HUES64 (cell line): ENCODE results near the gene RPL36.
"Not testable (repeated sequence)": the region's sequence is repeated elsewhere in the genome, so short reads cannot be mapped to it uniquely, and the experiment has no call there.

Source experiments
- H3K27ac ChIP-seq: 2 replicates; pipeline ENCODE4 v1.7.0; 2013; ENCODE audit warnings: low read depth, low read length, inconsistent platforms
- H3K27me3 ChIP-seq: 2 replicates; pipeline ENCODE4 v1.6.1; 2013; ENCODE audit warnings: mild to moderate bottlenecking, low read length; ENCODE audit not compliant: insufficient read depth
- H3K36me3 ChIP-seq: 2 replicates; pipeline ENCODE4 v1.6.1; 2013; ENCODE audit warnings: mild to moderate bottlenecking, low read length; ENCODE audit not compliant: insufficient read depth
- H3K4me1 ChIP-seq: 2 replicates; pipeline ENCODE4 v1.6.1; 2013; ENCODE audit warnings: mild to moderate bottlenecking, low read length, moderate library complexity; ENCODE audit not compliant: insufficient read depth
- H3K4me3 ChIP-seq: 2 replicates; pipeline ENCODE4 v1.5.1; 2013; ENCODE audit warnings: mild to moderate bottlenecking, low read length, moderate library complexity
- H3K9ac ChIP-seq: 2 replicates; pipeline ENCODE4 v1.6.1; 2013; ENCODE audit warnings: mild to moderate bottlenecking, low read depth, low read length
- H3K9me3 ChIP-seq: 2 replicates; pipeline ENCODE4 v1.6.1; 2013; ENCODE audit warnings: low read depth, low read length; ENCODE audit not compliant: insufficient read depth
- WGBS: fragments of 150-250, 120-280 bp; methylation state at CpG from one replicate; pipeline ENCODE4 v1.1.7; 2013; ENCODE audit warnings: missing lambda C conversion rate; 5-methylcytosine and 5-hydroxymethylcytosine counted together

RPL36 gene

DNA sequence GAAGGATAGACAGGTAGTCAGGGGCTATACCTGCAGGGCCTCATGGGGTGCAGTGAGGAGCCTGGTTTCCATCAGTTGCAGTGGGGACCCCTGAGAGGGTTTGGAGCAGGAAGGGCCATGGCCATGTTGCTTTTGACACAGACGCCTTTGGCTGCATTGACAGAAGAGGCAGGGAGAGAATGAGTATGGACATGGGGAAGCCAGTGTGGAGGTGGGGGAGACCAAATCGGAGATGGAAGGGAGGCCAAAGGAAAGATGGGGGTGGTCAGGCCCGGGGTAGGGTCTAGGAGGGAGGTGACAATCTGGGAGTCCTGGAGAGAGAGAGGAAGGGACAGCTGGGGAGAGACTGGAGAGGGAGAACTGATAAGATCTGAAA is 8.0 kb upstream of the RPL36 start:
- WGBS, result 89% methylated on average over 3 of the region's 3 CpGs
- Histone ChIP-seq H3K9ac (no peak overlapping the region), H3K27ac (no peak overlapping the region)

DNA sequence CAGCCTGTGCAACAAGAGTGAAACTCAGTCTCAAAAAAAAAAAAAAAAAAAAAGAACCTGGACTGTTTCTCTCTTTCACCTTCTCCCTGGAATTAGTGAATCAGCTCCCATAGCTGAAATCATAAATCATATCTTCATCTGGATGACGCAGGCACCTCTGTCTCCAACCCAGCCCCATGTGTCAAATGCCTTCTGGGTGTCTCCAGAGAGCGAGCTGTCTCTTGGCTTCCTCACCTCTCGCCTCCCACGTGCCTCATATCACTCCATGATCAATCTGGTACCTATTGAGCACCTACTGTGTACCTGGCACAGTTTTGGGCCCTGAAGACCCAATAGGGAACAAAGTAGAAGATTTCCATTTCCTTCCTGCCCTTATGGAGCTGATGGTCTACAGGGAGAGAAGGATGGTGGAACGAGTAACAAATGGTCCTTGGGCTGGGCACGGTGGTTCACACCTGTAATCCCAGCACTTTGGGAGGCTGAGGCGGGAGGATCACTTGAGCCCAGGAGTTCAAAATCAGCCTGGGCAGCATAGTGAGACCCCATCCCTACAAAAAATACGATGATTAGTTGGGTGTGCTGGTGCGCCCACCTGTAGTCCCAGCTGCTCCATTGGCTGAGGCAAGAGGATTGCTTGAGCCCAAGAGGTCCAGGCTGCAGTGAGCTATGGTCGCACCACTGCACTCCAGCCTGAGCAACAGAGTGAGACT is 6.8 kb upstream of the RPL36 start:
- Histone ChIP-seq H3K27ac (no peak overlapping the region), H3K9ac (no peak overlapping the region), H3K9me3 (no peaks in the 10 kb centered on the region), H3K4me3 (no peak overlapping the region), H3K27me3 (no peaks in the 10 kb centered on the region), H3K4me1 (no peaks in the 10 kb centered on the region), H3K36me3 (no peaks in the 10 kb centered on the region)
- WGBS, result 93% methylated on average over 10 of the region's 10 CpGs

More for the DNA sequence above, 8.0 kb upstream of the RPL36 start:
- H3K27me3 ChIP-seq, result no peaks in the 10 kb centered on the region
- no peaks in the 10 kb centered on the region for H3K4me1 ChIP-seq
- no peaks in the 10 kb centered on the region for H3K36me3 ChIP-seq
- H3K4me3 ChIP-seq, result 0 out of 2 replicates have a peak overlapping the region, but pooled peaks have one; percentile 77
- H3K9me3 ChIP-seq, result no peaks in the 10 kb centered on the region

GRCh38 chr19:5684694-5685430 is 5.2 kb upstream of the RPL36 start:
- no peaks in the 10 kb centered on the region for H3K9me3 ChIP-seq
- H3K9ac ChIP-seq, result no peak overlapping the region
- H3K4me1 ChIP-seq, result no peaks in the 10 kb centered on the region
- H3K4me3 ChIP-seq, result no peak overlapping the region
- no peaks in the 10 kb centered on the region for H3K27me3 ChIP-seq
- H3K27ac ChIP-seq, result no peak overlapping the region
- no peaks in the 10 kb centered on the region for H3K36me3 ChIP-seq
- 90% methylated on average over 21 of the region's 22 CpGs for WGBS

GRCh38 chr19:5686326-5686646 is 3.8 kb upstream of the RPL36 start:
- Histone ChIP-seq H3K4me3 (peak overlapping the region; percentile 75), H3K36me3 (0 out of 2 replicates have a peak, but pooled peaks cover 3% of the 10 kb centered on the region), H3K27ac (no peak overlapping the region), H3K9me3 (no peaks in the 10 kb centered on the region), H3K27me3 (no peaks in the 10 kb centered on the region), H3K4me1 (no peaks in the 10 kb centered on the region), H3K9ac (no peak overlapping the region)
- WGBS, result 40% methylated on average over 16 of the region's 16 CpGs

DNA sequence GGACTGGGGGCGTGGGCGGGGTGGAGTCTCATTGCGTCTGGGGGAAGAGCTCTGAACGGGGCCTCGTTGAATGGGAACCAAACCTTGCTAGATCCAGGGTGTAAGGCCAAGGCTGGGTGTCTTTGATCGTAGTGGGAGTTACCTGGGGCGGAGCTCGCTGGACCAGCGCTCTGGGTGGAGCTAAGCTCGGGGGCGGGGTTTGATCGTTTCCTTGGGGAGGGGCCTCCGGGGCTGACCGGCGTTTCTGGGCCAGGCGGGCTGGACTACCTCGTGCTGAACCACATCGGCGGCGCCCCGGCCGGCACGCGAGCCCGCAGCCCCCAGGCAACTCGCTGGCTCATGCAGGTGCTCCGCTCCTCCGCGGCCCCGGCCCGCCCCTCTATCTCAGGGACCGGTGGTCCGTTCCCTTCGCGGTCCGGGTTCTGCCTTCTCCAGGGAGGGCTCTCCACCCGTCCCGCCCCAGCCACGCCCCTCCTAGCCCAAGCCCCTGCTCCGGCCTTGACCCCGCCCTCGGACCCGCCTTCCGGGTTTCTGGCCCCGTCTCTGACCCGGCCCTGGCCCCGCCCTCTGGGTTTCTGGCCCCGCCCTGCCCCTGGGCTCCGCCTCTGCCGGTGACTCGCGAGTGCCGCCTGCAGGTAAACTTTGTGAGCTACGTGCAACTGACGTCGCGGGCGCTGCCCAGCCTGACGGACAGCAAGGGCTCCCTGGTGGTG is 3.3 kb upstream of the RPL36 start:
- under 1% methylated on average over 59 of the region's 59 CpGs for WGBS
- peaks cover 9% of the 10 kb centered on the region for H3K36me3 ChIP-seq
- H3K27ac ChIP-seq, result peak overlapping the region; percentile 69; the same call in 1 of the 2 replicates
- H3K4me3 ChIP-seq, result peak overlapping the region; percentile 75
- H3K27me3 ChIP-seq, result no peaks in the 10 kb centered on the region
- no peaks in the 10 kb centered on the region for H3K9me3 ChIP-seq
- peak overlapping the region; percentile 60 for H3K9ac ChIP-seq
- no peaks in the 10 kb centered on the region for H3K4me1 ChIP-seq

GRCh38 chr19:5687360-5688198 is 2.5 kb upstream of the RPL36 start:
- H3K9ac ChIP-seq, result 0 out of 2 replicates have a peak overlapping the region, but pooled peaks have one; percentile 19

DNA sequence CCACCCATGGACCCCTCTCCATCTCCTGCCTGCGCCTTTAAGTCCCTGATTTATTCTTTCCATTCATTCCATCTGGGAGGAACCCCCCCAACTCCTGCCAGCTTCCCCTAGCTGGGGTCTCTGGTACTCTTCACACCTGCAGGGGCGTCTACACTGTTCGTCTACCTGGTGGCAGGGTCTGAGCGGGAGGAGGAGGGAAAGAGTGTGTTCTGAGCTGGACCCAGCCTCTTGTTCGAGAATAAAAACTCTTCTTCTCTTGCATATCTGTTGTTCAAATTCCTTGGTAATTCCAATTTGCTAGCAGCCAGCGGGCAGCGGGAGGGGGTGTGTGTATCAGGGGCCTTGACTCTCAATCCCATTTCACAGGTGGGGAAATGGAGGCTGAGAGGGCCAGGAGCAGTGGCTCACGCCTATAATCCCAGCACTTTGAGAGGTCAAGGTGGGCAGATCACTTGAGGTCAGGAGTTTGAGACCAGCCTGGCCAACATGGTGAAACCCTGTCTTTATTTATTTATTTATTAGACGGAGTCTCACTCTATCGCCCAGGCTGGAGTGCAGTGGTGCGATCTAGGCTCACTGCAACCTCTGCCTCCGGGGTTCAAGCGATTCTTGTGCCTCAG is 1.7 kb upstream of the RPL36 start:
- H3K4me3 ChIP-seq, H3K27ac ChIP-seq, H3K4me1 ChIP-seq, H3K9ac ChIP-seq, H3K9me3 ChIP-seq, H3K27me3 ChIP-seq: not testable (repeated sequence)
- peaks cover 24% of the 10 kb centered on the region for H3K36me3 ChIP-seq
- 97% methylated on average over 12 of the region's 13 CpGs for WGBS

More at GRCh38 chr19:5687360-5688198, 2.5 kb upstream of the RPL36 start:
- H3K9me3 ChIP-seq, result no peaks in the 10 kb centered on the region
- H3K36me3 ChIP-seq, result peaks cover 16% of the 10 kb centered on the region
- H3K4me1 ChIP-seq, result no peaks in the 10 kb centered on the region
- no peaks in the 10 kb centered on the region for H3K27me3 ChIP-seq
- WGBS, result 71% methylated on average over 76 of the region's 76 CpGs
- H3K4me3 ChIP-seq, result peak overlapping the region; percentile 40; the same call in 1 of the 2 replicates
- no peak overlapping the region for H3K27ac ChIP-seq

- 13% methylated on average over 54 of the region's 54 CpGs for WGBS
- Histone ChIP-seq H3K27me3 (no peaks in the 10 kb centered on the region), H3K4me3 (peak overlapping the region; percentile 98), H3K36me3 (peaks cover 52% of the 10 kb centered on the region), H3K9me3 (no peaks in the 10 kb centered on the region), H3K4me1 (no peaks in the 10 kb centered on the region), H3K9ac (peak overlapping the region; percentile 100), H3K27ac (peak overlapping the region; percentile 92)
Observed at GRCh38 chr19:5690955-5691821, 1.1 kb downstream of the RPL36 start.

- no peaks in the 10 kb centered on the region for H3K9me3 ChIP-seq
- peak overlapping the region; percentile 92; the same call in 1 of the 2 replicates for H3K27ac ChIP-seq
- no peaks in the 10 kb centered on the region for H3K27me3 ChIP-seq
- H3K36me3 ChIP-seq, result peaks cover 61% of the 10 kb centered on the region
- H3K4me1 ChIP-seq, result no peaks in the 10 kb centered on the region
- peak overlapping the region; percentile 40; the same call in 1 of the 2 replicates for H3K9ac ChIP-seq
- 89% methylated on average over 42 of the region's 42 CpGs for WGBS
- peak overlapping the region; percentile 98 for H3K4me3 ChIP-seq
Observed at GRCh38 chr19:5691822-5692722, 2.0 kb downstream of the RPL36 start.
